Uterus (tissue), 2 donors: ENCODE measurements around the gene CSNK2B.

Source experiments
- POLR2A ChIP-seq, 2 donors: fragments of 450-650 bp; IDR thresholded peaks; one replicate each; pipeline ENCODE4 v1.6.1; 2016; ENCODE audit warnings: antibody characterized with exemption in 2 of 2, mild to moderate bottlenecking in 1 of 2, moderate library complexity in 1 of 2
- TF ChIP-seq, protein P1 (sequence below), 4 experiments: fragments of 200-600 bp in 2 of 4; fragments of 450-650 bp in 2 of 4; sonication (generic) in 2 of 4; IDR thresholded peaks; one replicate each; pipeline ENCODE4 v1.5.1; 2016 to 2019; ENCODE audit warnings: antibody characterized with exemption in 4 of 4, mild to moderate bottlenecking in 2 of 4, moderate library complexity in 1 of 4

DNA sequence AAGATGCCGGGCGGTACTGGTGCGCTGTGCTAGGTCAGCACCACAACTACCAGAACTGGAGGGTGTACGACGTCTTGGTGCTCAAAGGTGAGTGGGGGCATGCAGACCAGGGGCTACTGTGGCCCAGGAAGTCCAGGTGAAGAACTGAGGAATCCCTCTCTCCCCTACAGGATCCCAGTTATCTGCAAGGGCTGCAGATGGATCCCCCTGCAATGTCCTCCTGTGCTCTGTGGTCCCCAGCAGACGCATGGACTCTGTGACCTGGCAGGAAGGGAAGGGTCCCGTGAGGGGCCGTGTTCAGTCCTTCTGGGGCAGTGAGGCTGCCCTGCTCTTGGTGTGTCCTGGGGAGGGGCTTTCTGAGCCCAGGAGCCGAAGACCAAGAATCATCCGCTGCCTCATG, 41.8 kb downstream of the CSNK2B start:
- TF ChIP-seq, protein P1, sequence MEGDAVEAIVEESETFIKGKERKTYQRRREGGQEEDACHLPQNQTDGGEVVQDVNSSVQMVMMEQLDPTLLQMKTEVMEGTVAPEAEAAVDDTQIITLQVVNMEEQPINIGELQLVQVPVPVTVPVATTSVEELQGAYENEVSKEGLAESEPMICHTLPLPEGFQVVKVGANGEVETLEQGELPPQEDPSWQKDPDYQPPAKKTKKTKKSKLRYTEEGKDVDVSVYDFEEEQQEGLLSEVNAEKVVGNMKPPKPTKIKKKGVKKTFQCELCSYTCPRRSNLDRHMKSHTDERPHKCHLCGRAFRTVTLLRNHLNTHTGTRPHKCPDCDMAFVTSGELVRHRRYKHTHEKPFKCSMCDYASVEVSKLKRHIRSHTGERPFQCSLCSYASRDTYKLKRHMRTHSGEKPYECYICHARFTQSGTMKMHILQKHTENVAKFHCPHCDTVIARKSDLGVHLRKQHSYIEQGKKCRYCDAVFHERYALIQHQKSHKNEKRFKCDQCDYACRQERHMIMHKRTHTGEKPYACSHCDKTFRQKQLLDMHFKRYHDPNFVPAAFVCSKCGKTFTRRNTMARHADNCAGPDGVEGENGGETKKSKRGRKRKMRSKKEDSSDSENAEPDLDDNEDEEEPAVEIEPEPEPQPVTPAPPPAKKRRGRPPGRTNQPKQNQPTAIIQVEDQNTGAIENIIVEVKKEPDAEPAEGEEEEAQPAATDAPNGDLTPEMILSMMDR (IDR thresholded peaks at IDR 0.05), result no peak
- TF ChIP-seq POLR2A (IDR thresholded peaks at IDR 0.05), result no peak
